HUDEP-2 (cell line): Measurements from ENCODE around the gene SPACA6.
"Not testable (repeated sequence)": the region's sequence is repeated elsewhere in the genome, so short reads cannot be mapped to it uniquely, and the experiment has no call there.

Experiments
- DNase-seq, 76 experiments: peaks; one replicate each; lab custom pipeline; 2025; ENCODE audit not compliant: unreplicated experiment in 76 of 76; lab: John Stamatoyannopoulos, UW

The SPACA6 gene

GRCh38 chr19:51733742-51734522 is 40.8 kb downstream of the SPACA6 start:
- no peak for DNase-seq

GRCh38 chr19:51735759-51736449 is 42.8 kb downstream of the SPACA6 start:
- peak in 9 of 76 experiments; percentile 4 to 19 (median 7) for DNase-seq

- DNase-seq, result no peak
Observed at GRCh38 chr19:51737389-51737788, 44.3 kb downstream of the SPACA6 start.

- no peak for DNase-seq
Observed at GRCh38 chr19:51737924-51738323, 44.8 kb downstream of the SPACA6 start.

GRCh38 chr19:51738523-51738922 is 45.4 kb downstream of the SPACA6 start:
- DNase-seq, result not testable (repeated sequence)

- DNase-seq, result no peak
Observed at GRCh38 chr19:51739466-51740213, 46.5 kb downstream of the SPACA6 start.

GRCh38 chr19:51740356-51740755 is 47.2 kb downstream of the SPACA6 start:
- DNase-seq, result no peak

- no peak for DNase-seq
Observed at GRCh38 chr19:51742789-51743188, 49.7 kb downstream of the SPACA6 start.

GRCh38 chr19:51743405-51743804 is 50.3 kb downstream of the SPACA6 start:
- no peak for DNase-seq

GRCh38 chr19:51746731-51747130 is 53.6 kb downstream of the SPACA6 start:
- no peak for DNase-seq

GRCh38 chr19:51749979-51750378 is 56.8 kb downstream of the SPACA6 start:
- DNase-seq, result no peak

- no peak for DNase-seq
Observed at GRCh38 chr19:51750400-51751094, 57.4 kb downstream of the SPACA6 start.

- no peak for DNase-seq
Observed at GRCh38 chr19:51751655-51752054, 58.5 kb downstream of the SPACA6 start, which contains the start of gene FPR1. Gene FPR1 (minus strand): TSS chr19:51751878. CDS start chr19:51746994, 4,884 bp downstream.

GRCh38 chr19:51754109-51754508 is 61.0 kb downstream of the SPACA6 start:
- DNase-seq, result no peak

- DNase-seq, result no peak
Observed at GRCh38 chr19:51754770-51755169, 61.6 kb downstream of the SPACA6 start.
